ENCODE results near the gene GGNBP2. TPM values are rescaled to one million over a fixed set of nuclear protein-coding genes. Genes with fewer than 3 reads are reported as not detected.

GGNBP2 gene
- total and polyA plus RNA-seq, 8 donors: 15.8 to 161 (median 39.5) TPM

- Histone ChIP-seq H3K4me3 (no peak overlapping the region), H3K36me3 (peaks cover 27 to 90% (median 87%) of the 10 kb centered on the region in 4 donors), H3K27me3 (no peaks in the 10 kb centered on the region), H3K4me1 (no peaks in the 10 kb centered on the region), H3K27ac (no peak overlapping the region), H3K9me3 (no peaks in the 10 kb centered on the region)
- DNase-seq: no peak
- 85 to 93% (median 92%) methylated on average over 4 of the region's 4 CpGs for WGBS, 5 donors
- no peak for TF ChIP-seq POLR2A (IDR thresholded peaks at IDR 0.05)
- TF ChIP-seq CTCF (IDR thresholded peaks at IDR 0.05): no peak
- no peak for TF ChIP-seq POLR2AphosphoS5 (IDR thresholded peaks at IDR 0.05)
- TF ChIP-seq EP300 (IDR thresholded peaks at IDR 0.05): no peak
- intact Hi-C loops (cut with DNase I; ENCODE audit: low total_unique reads): no loop called here
Measured at GRCh38 chr17:36524428-36524876, 20.3 kb upstream of the GGNBP2 start.

GRCh38 chr17:36525113-36525512 is 19.6 kb upstream of the GGNBP2 start:
- H3K36me3 ChIP-seq: peaks cover 27 to 93% (median 90%) of the 10 kb centered on the region in 4 donors
- WGBS, 5 donors: 73 to 95% (median 86%) methylated on average over 2 of the region's 2 CpGs

GRCh38 chr17:36525888-36526287 is 18.8 kb upstream of the GGNBP2 start:
- 92 to 97% (median 95%) methylated on average over 4 to 6 of the region's 6 CpGs for WGBS, 5 donors
- peaks cover 30 to 91% (median 87%) of the 10 kb centered on the region in 4 donors for H3K36me3 ChIP-seq
- TF ChIP-seq POLR2A (IDR thresholded peaks at IDR 0.05) (no peak), EP300 (IDR thresholded peaks at IDR 0.05) (no peak), CTCF (IDR thresholded peaks at IDR 0.05) (no peak), POLR2AphosphoS5 (IDR thresholded peaks at IDR 0.05) (no peak)

More at GRCh38 chr17:36525113-36525512, 19.6 kb upstream of the GGNBP2 start:
- Histone ChIP-seq H3K27me3 (no peaks in the 10 kb centered on the region), H3K27ac (no peak overlapping the region), H3K9me3 (no peaks in the 10 kb centered on the region), H3K4me1 (no peaks in the 10 kb centered on the region), H3K4me3 (no peak overlapping the region)
- TF ChIP-seq EP300 (IDR thresholded peaks at IDR 0.05) (no peak), POLR2AphosphoS5 (IDR thresholded peaks at IDR 0.05) (no peak), CTCF (IDR thresholded peaks at IDR 0.05) (no peak), POLR2A (IDR thresholded peaks at IDR 0.05) (no peak)
- DNase-seq: no peak
- intact Hi-C loops (cut with DNase I; ENCODE audit: low total_unique reads): no loop called here

GRCh38 chr17:36527621-36528250 is 17.0 kb upstream of the GGNBP2 start:
- Histone ChIP-seq H3K4me3 (no peak overlapping the region), H3K27ac (no peak overlapping the region), H3K4me1 (no peaks in the 10 kb centered on the region), H3K27me3 (no peaks in the 10 kb centered on the region), H3K9me3 (no peaks in the 10 kb centered on the region), H3K36me3 (peaks cover 41 to 96% (median 91%) of the 10 kb centered on the region in 4 donors)
- TF ChIP-seq CTCF (IDR thresholded peaks at IDR 0.05): no peak
- no peak for TF ChIP-seq POLR2A (IDR thresholded peaks at IDR 0.05)
- no peak for TF ChIP-seq POLR2AphosphoS5 (IDR thresholded peaks at IDR 0.05)
- TF ChIP-seq EP300 (IDR thresholded peaks at IDR 0.05): no peak
- 92 to 98% (median 97%) methylated on average over 7 of the region's 7 CpGs for WGBS, 5 donors
- DNase-seq: no peak
- intact Hi-C loops (cut with DNase I; ENCODE audit: low total_unique reads): no loop called here

More at GRCh38 chr17:36525888-36526287, 18.8 kb upstream of the GGNBP2 start:
- DNase-seq: no peak
- intact Hi-C loops (cut with DNase I; ENCODE audit: low total_unique reads): no loop called here
- H3K27me3 ChIP-seq: no peaks in the 10 kb centered on the region
- no peaks in the 10 kb centered on the region for H3K4me1 ChIP-seq
- no peaks in the 10 kb centered on the region for H3K9me3 ChIP-seq
- H3K27ac ChIP-seq: no peak overlapping the region
- H3K4me3 ChIP-seq: no peak overlapping the region

All from stomach (tissue), 9 donors.